ENCODE data around the gene PARP9. TPM values are rescaled to one million over a fixed set of nuclear protein-coding genes. Genes with fewer than 3 reads are reported as not detected.

Gene PARP9
- total and polyA plus RNA-seq, 2 experiments from 2014 or later: 15.0 to 29.8 TPM

DNA sequence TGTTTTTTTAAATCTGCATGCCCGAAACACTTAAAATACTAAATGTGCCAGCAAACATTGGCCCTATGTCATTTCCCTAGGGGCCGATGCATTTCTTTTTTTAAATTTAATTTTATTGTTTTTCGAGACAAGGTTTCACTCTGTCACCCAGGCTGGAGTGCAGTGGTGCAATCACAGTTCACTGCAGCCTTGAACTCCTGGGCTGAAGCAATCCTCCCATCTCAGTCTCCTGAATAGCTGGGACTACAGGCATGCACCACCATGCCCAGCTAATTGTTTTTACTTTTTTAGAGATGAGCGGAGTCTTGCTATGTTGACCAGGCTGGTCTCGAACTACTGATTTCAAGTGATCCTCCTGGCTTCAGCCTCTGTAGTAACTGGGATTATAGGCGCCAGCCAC, 5.5 kb downstream of the PARP9 start:
- H3K4me2 ChIP-seq: no peak overlapping the region
- no peaks in the 10 kb centered on the region for H3K36me3 ChIP-seq (replicated peaks; ENCODE audit: insufficient read depth, low read depth)
- H3K27ac ChIP-seq: no peak overlapping the region
- H3K4me3 ChIP-seq: no peak overlapping the region
- H3K27me3 ChIP-seq: no peaks in the 10 kb centered on the region
- no peak overlapping the region for H2AFZ ChIP-seq
- 96% methylated on average over 6 of the region's 6 CpGs for WGBS (ENCODE audit: low lambda C conversion rate, missing lambda C conversion rate)
- TF ChIP-seq EZH2 (IDR thresholded peaks at IDR 0.05; ENCODE audit: borderline replicate concordance): no peak
- TF ChIP-seq, protein P1, sequence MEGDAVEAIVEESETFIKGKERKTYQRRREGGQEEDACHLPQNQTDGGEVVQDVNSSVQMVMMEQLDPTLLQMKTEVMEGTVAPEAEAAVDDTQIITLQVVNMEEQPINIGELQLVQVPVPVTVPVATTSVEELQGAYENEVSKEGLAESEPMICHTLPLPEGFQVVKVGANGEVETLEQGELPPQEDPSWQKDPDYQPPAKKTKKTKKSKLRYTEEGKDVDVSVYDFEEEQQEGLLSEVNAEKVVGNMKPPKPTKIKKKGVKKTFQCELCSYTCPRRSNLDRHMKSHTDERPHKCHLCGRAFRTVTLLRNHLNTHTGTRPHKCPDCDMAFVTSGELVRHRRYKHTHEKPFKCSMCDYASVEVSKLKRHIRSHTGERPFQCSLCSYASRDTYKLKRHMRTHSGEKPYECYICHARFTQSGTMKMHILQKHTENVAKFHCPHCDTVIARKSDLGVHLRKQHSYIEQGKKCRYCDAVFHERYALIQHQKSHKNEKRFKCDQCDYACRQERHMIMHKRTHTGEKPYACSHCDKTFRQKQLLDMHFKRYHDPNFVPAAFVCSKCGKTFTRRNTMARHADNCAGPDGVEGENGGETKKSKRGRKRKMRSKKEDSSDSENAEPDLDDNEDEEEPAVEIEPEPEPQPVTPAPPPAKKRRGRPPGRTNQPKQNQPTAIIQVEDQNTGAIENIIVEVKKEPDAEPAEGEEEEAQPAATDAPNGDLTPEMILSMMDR (IDR thresholded peaks at IDR 0.05; ENCODE audit: poor library complexity): no peak
- no peak for TF ChIP-seq EZH2phosphoT487 (IDR thresholded peaks at IDR 0.05; ENCODE audit: low read depth, severe bottlenecking, unreplicated experiment)
- no peaks in the 10 kb centered on the region for H4K20me1 ChIP-seq (ENCODE audit: insufficient read depth, poor library complexity, severe bottlenecking)
- H3K9me2 ChIP-seq (replicated peaks; ENCODE audit: insufficient read depth): no peaks in the 10 kb centered on the region
- peaks cover 13% of the 10 kb centered on the region for H3K79me2 ChIP-seq
- DNase-seq (ENCODE audit: low spot score): no peak
- no peaks in the 10 kb centered on the region for H3K9me3 ChIP-seq (ENCODE audit: low read depth)
- peaks cover 11% of the 10 kb centered on the region for H3K4me1 ChIP-seq (ENCODE audit: insufficient read depth)

DNA sequence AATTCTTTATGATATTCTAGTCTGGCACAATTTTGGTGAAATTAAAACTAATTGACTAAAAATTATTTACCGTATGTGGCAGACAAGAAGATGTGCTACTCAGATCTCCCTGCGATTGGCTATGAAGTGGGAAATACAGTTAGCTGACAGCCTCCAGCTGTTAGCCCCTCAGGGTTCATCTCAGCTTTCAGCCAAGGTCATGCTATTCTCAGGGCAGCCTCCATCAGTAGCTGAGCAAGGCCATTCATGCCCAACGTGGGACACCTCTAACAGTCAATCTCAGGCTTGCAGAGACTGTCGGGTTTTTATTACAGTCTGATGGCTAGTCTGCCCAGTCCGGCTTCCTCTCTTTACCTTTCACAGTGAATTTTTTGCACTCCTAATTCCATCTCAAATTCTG, 6.7 kb downstream of the PARP9 start:
- no peak for DNase-seq (ENCODE audit: low spot score)
- Histone ChIP-seq H3K4me2 (no peak overlapping the region), H4K20me1 (ENCODE audit: insufficient read depth, poor library complexity, severe bottlenecking) (no peaks in the 10 kb centered on the region), H3K27ac (no peak overlapping the region), H3K27me3 (no peaks in the 10 kb centered on the region), H2AFZ (no peak overlapping the region), H3K4me1 (ENCODE audit: insufficient read depth) (no peaks in the 10 kb centered on the region), H3K36me3 (replicated peaks; ENCODE audit: insufficient read depth, low read depth) (no peaks in the 10 kb centered on the region), H3K9me3 (ENCODE audit: low read depth) (no peaks in the 10 kb centered on the region), H3K79me2 (peaks cover 2% of the 10 kb centered on the region), H3K4me3 (no peak overlapping the region), H3K9me2 (replicated peaks; ENCODE audit: insufficient read depth) (no peaks in the 10 kb centered on the region)
- no peak for TF ChIP-seq EZH2 (IDR thresholded peaks at IDR 0.05; ENCODE audit: borderline replicate concordance)
- TF ChIP-seq EZH2phosphoT487 (IDR thresholded peaks at IDR 0.05; ENCODE audit: low read depth, severe bottlenecking, unreplicated experiment): no peak
- TF ChIP-seq, protein P1 (IDR thresholded peaks at IDR 0.05; ENCODE audit: poor library complexity): no peak
- 87% methylated on average over 5 of the region's 5 CpGs for WGBS (ENCODE audit: low lambda C conversion rate, missing lambda C conversion rate)

DNA sequence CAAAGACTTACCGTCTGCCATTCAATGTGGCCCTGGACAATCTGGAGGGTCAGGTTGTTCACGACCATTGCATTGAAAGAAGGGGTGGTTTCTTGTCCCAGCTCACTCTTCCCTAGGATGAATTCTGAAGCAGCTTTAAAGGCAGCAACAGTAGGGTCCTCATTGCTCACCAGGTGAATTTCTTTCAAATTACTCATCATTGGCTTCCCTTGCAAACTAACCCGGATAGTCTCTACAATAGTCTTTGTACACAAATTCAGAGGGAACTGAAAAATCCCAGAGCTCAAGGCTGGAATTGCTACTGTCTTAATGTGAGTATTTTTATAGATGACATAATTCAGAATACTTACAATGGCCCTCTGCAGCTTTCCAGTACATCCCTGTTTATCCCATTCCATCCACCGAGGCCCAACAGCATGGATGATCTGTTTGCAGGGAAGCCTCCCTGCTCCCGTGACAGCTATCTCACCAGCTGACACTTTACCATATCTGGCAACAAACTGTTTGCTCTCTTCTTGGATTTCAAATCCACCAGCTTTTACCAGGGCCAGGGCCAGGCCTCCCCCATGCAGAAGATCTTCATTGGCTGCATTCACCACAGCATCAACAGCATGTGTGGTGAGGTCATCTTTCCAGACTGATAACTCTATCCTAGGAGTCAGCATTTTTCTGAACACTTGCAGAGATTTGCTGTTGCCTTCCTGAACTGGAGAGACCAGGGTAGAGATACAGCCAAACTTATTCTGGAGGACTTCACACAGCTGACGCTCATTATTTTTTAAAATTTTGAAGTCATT, 8.6 kb downstream of the PARP9 start:
- TF ChIP-seq, protein P1 (IDR thresholded peaks at IDR 0.05; ENCODE audit: poor library complexity): no peak
- no peak for TF ChIP-seq EZH2 (IDR thresholded peaks at IDR 0.05; ENCODE audit: borderline replicate concordance)
- TF ChIP-seq EZH2phosphoT487 (IDR thresholded peaks at IDR 0.05; ENCODE audit: low read depth, severe bottlenecking, unreplicated experiment): no peak
- Histone ChIP-seq H3K27ac (peak overlapping the region; percentile 14), H3K9me3 (ENCODE audit: low read depth) (no peaks in the 10 kb centered on the region), H3K4me1 (ENCODE audit: insufficient read depth) (no peaks in the 10 kb centered on the region), H3K4me3 (no peak overlapping the region), H3K79me2 (no peaks in the 10 kb centered on the region), H3K4me2 (no peak overlapping the region), H2AFZ (no peak overlapping the region), H3K36me3 (replicated peaks; ENCODE audit: insufficient read depth, low read depth) (no peaks in the 10 kb centered on the region), H4K20me1 (ENCODE audit: insufficient read depth, poor library complexity, severe bottlenecking) (no peaks in the 10 kb centered on the region), H3K9me2 (replicated peaks; ENCODE audit: insufficient read depth) (no peaks in the 10 kb centered on the region), H3K27me3 (no peaks in the 10 kb centered on the region)
- DNase-seq (ENCODE audit: low spot score): peak; percentile 49
- 77% methylated on average over 6 of the region's 6 CpGs for WGBS (ENCODE audit: low lambda C conversion rate, missing lambda C conversion rate)
